DND-41 (cell line): ENCODE data around the gene ZNF474.
"Not testable (repeated sequence)": the region's sequence is repeated elsewhere in the genome, so short reads cannot be mapped to it uniquely, and the experiment has no call there.

Source experiments
- ATAC-seq: fragments of 200-7000 bp; cut with Tn5 transposase; 3 replicates; pipeline ENCODE4 v1.9.1; 2021; ENCODE audit warnings: low read depth; ENCODE audit not compliant: insufficient read depth
- DNase-seq: peaks from one replicate; pipeline ENCODE4 v3.0.0-alpha.2; 2020
- H2AFZ ChIP-seq: 2 replicates; pipeline ENCODE4 v1.6.0; 2012; ENCODE audit warnings: low read depth, low read length
- H3K27ac ChIP-seq: 2 replicates; pipeline ENCODE4 v1.5.1; 2012; ENCODE audit warnings: low read length, inconsistent platforms
- H3K27me3 ChIP-seq: fragments of 200-600 bp; sonication (generic); 2 replicates; pipeline ENCODE4 v1.6.0; 2012; ENCODE audit warnings: low read length, mild to moderate bottlenecking, inconsistent platforms; ENCODE audit not compliant: insufficient read depth, poor library complexity
- H3K36me3 ChIP-seq: 2 replicates; pipeline ENCODE4 v1.5.1; 2012; ENCODE audit warnings: low read length, inconsistent platforms; ENCODE audit not compliant: insufficient read depth
- H3K4me1 ChIP-seq: 2 replicates; pipeline ENCODE4 v1.5.1; 2012; ENCODE audit warnings: mild to moderate bottlenecking, low read length; ENCODE audit not compliant: insufficient read depth
- H3K4me2 ChIP-seq: 2 replicates; pipeline ENCODE4 v1.6.0; 2012; ENCODE audit warnings: mild to moderate bottlenecking, moderate library complexity, low read length, inconsistent platforms; ENCODE audit not compliant: insufficient read depth
- H3K4me3 ChIP-seq, 2 experiments: fragments of 200-600 bp in 1 of 2; shearing (Covaris generic) in 1 of 2; 2 replicates each; pipeline ENCODE4 v1.5.1; 2012 to 2016; ENCODE audit warnings: inconsistent platforms in 2 of 2, low read length in 2 of 2, mild to moderate bottlenecking in 2 of 2, low read depth in 1 of 2, moderate library complexity in 1 of 2
- H3K79me2 ChIP-seq: 2 replicates; pipeline ENCODE4 v1.6.0; 2012; ENCODE audit warnings: low read length, inconsistent platforms; ENCODE audit not compliant: insufficient read depth
- H3K9ac ChIP-seq: 2 replicates; pipeline ENCODE4 v1.6.0; 2012; ENCODE audit warnings: low read depth, mild to moderate bottlenecking, inconsistent platforms, low read length, moderate library complexity
- H3K9me3 ChIP-seq: 2 replicates; pipeline ENCODE4 v1.5.1; 2012; ENCODE audit warnings: low read length, moderate library complexity, mild to moderate bottlenecking, inconsistent platforms; ENCODE audit not compliant: insufficient read depth, severe bottlenecking
- H4K20me1 ChIP-seq: 2 replicates; pipeline ENCODE4 v1.6.0; 2012; ENCODE audit warnings: low read length; ENCODE audit not compliant: insufficient read depth
- CTCF ChIP-seq: IDR thresholded peaks from 2 replicates; pipeline ENCODE4 v1.5.1; 2012; ENCODE audit warnings: borderline replicate concordance, low read length, moderate library complexity, mild to moderate bottlenecking; ENCODE audit not compliant: poor library complexity, severe bottlenecking; ENCODE audit errors: extremely low read depth
- EZH2 ChIP-seq: IDR thresholded peaks from 3 replicates; pipeline ENCODE4 v1.6.1; 2012; ENCODE audit warnings: borderline replicate concordance, low read depth, mild to moderate bottlenecking, moderate library complexity, low read length, inconsistent platforms; ENCODE audit not compliant: severe bottlenecking

ZNF474 gene

GRCh38 chr5:122089096-122090013 is 40.0 kb upstream of the ZNF474 start:
- TF ChIP-seq CTCF, result no peak
- TF ChIP-seq EZH2, result no peak
- no peaks in the 10 kb centered on the region for H4K20me1 ChIP-seq
- no peak overlapping the region for H2AFZ ChIP-seq
- no peak overlapping the region for H3K9ac ChIP-seq
- DNase-seq, result peak; percentile 9
- no peaks in the 10 kb centered on the region for H3K9me3 ChIP-seq
- H3K27ac ChIP-seq, result no peak overlapping the region
- no peaks in the 10 kb centered on the region for H3K79me2 ChIP-seq
- ATAC-seq, result peak; percentile 50; the same call in 2 of the 3 replicates
- no peak overlapping the region for H3K4me2 ChIP-seq
- H3K27me3 ChIP-seq, result no peaks in the 10 kb centered on the region
- H3K36me3 ChIP-seq, result no peaks in the 10 kb centered on the region
- no peak overlapping the region for H3K4me3 ChIP-seq
- peaks cover 11% of the 10 kb centered on the region for H3K4me1 ChIP-seq

GRCh38 chr5:122091936-122092600 is 37.3 kb upstream of the ZNF474 start:
- Histone ChIP-seq H3K4me2 (no peak overlapping the region), H3K4me3 (no peak overlapping the region), H4K20me1 (no peaks in the 10 kb centered on the region), H3K9ac (no peak overlapping the region), H3K27ac (no peak overlapping the region), H3K9me3 (no peaks in the 10 kb centered on the region), H2AFZ (no peak overlapping the region), H3K36me3 (no peaks in the 10 kb centered on the region), H3K79me2 (no peaks in the 10 kb centered on the region), H3K4me1 (peaks cover 11% of the 10 kb centered on the region), H3K27me3 (no peaks in the 10 kb centered on the region)
- TF ChIP-seq CTCF (peak; percentile 10), EZH2 (no peak)
- ATAC-seq, result no peak
- no peak for DNase-seq

GRCh38 chr5:122093415-122094180 is 35.7 kb upstream of the ZNF474 start:
- Histone ChIP-seq H3K36me3 (no peaks in the 10 kb centered on the region), H3K79me2 (no peaks in the 10 kb centered on the region), H3K4me3 (no peak overlapping the region), H3K9me3 (no peaks in the 10 kb centered on the region), H3K4me2 (no peak overlapping the region), H3K4me1 (peaks cover 11% of the 10 kb centered on the region), H3K27me3 (no peaks in the 10 kb centered on the region), H3K9ac (no peak overlapping the region), H3K27ac (no peak overlapping the region), H2AFZ (no peak overlapping the region), H4K20me1 (no peaks in the 10 kb centered on the region)
- no peak for TF ChIP-seq EZH2
- no peak for TF ChIP-seq CTCF
- no peak for ATAC-seq
- no peak for DNase-seq

- H4K20me1 ChIP-seq, H3K9ac ChIP-seq, H2AFZ ChIP-seq, H3K4me2 ChIP-seq, ATAC-seq, H3K4me1 ChIP-seq, H3K36me3 ChIP-seq, H3K27ac ChIP-seq, H3K4me3 ChIP-seq, DNase-seq, H3K9me3 ChIP-seq, H3K79me2 ChIP-seq, H3K27me3 ChIP-seq: not testable (repeated sequence)
Measured at GRCh38 chr5:122094251-122094650, 35.1 kb upstream of the ZNF474 start.
